Ovary (tissue), 9 donors: ENCODE measurements around the gene ABHD10. TPM values are rescaled to one million over a fixed set of nuclear protein-coding genes. Genes with fewer than 3 reads are reported as not detected.

Experiments
- DNase-seq, 5 donors: peaks; one replicate each; pipeline ENCODE4 v3.0.0-alpha.2; 2019 to 2020
- H3K27ac ChIP-seq, 2 donors: fragments of 200-600 bp; one replicate each; pipeline versions ENCODE4 v1.5.1 to v1.8.0; 2019 to 2022
- H3K27me3 ChIP-seq: fragments of 200-600 bp; one replicate; pipeline ENCODE4 v1.8.0; 2022
- H3K36me3 ChIP-seq: fragments of 200-600 bp; sonication (generic); one replicate; pipeline ENCODE4 v1.5.1; 2019
- H3K4me1 ChIP-seq: one replicate; pipeline ENCODE4 v1.8.1; 2013; ENCODE audit warnings: mild to moderate bottlenecking, moderate library complexity; ENCODE audit not compliant: insufficient read depth
- H3K4me3 ChIP-seq: fragments of 200-600 bp; sonication (generic); one replicate; pipeline ENCODE4 v1.5.1; 2017
- H3K9me3 ChIP-seq, 2 donors: fragments of 200-600 bp in 1 of 2; sonication (generic) in 1 of 2; one replicate each; pipeline versions ENCODE4 v1.5.1 to v1.8.1; 2013 to 2019; ENCODE audit warnings: mild to moderate bottlenecking in 1 of 2, moderate library complexity in 1 of 2
- CTCF ChIP-seq, 3 donors: fragments of 450-650 bp in 2 of 3; fragments of 200-600 bp in 1 of 3; IDR thresholded peaks; one replicate each; pipeline versions ENCODE4 v1.5.1 to v1.8.0; 2016 to 2022; ENCODE audit warnings: antibody characterized with exemption in 3 of 3, mild to moderate bottlenecking in 1 of 3
- EP300 ChIP-seq: sonication (generic); formaldehyde crosslinking; IDR thresholded peaks from one replicate; pipeline ENCODE4 v1.6.1; 2017; ENCODE audit warnings: antibody characterized with exemption
- POLR2A ChIP-seq: fragments of 450-650 bp; IDR thresholded peaks from one replicate; pipeline ENCODE4 v1.6.1; 2017; ENCODE audit warnings: antibody characterized with exemption, mild to moderate bottlenecking, moderate library complexity
- WGBS, 3 donors: extraction: QIAGEN DNeasy Blood & Tissue Kit in 1 of 3; methylation state at CpG; one replicate each; pipeline versions ENCODE4 v1.1.5 to v1.1.7; 2013 to 2017; 5-methylcytosine and 5-hydroxymethylcytosine counted together
- intact Hi-C, 4 donors: fragments of 100-400 bp; cut with DNase I; formaldehyde crosslinking; loops; one replicate each; pipeline versions ENCODE4 v1.11.0 to v1.15.1; 2022 to 2023
- polyA plus RNA-seq, 2 donors: library from polyadenylated mRNA; stranded (reverse); fragments of 200-250 nt in 1 of 2; fragments of 350-450 nt in 1 of 2; fragmentation: Illumina TruSeq in 1 of 2; extraction: RNeasy Lipid Tissue Mini Kit (QIAGEN cat#74804) in 1 of 2; gene quantifications; one replicate each; pipeline ENCODE4 v1.2.3, GENCODE V29; 2013 to 2014
- total RNA-seq, 7 donors: library from RNA; depleted of rRNA in 2 of 7; stranded (reverse); fragments of >200 nt in 2 of 7; fragmentation: NEBNext Ultra II Directional in 3 of 7; extraction: Animal tissue kit (Norgen Biotek cat#: 25700) in 3 of 7; gene quantifications; one replicate each; pipeline versions ENCODE4 v1.1.0 to v1.2.4, GENCODE V29; 2016 to 2023
- donor health status: DM: no; HTN: no; CAD: no; lungs with moderate emphysema.
- donor health status: DM: no; HTN: no; CAD: no.
- donor health status: Bipolar disorder and iron deficiency.
- donor health status: DM: yes; HTN: yes; CAD: no.
- donor health status: DM: no; HTN: no; CAD: no.
- donor health status: DM: yes; HTN: yes; CAD: no.

ABHD10 gene
- total and polyA plus RNA-seq, 9 donors, result 18.2 to 37.0 (median 27.9) TPM

- TF ChIP-seq POLR2A (no peak), CTCF (IDR thresholded peaks at IDR 0.05) (no peak), EP300 (no peak)
- H3K36me3 ChIP-seq, result no peaks in the 10 kb centered on the region
- no peaks in the 10 kb centered on the region for H3K27me3 ChIP-seq
- no peak overlapping the region for H3K27ac ChIP-seq
- intact Hi-C loops, result no loop called here
- H3K9me3 ChIP-seq, result no peaks in the 10 kb centered on the region
- DNase-seq, result no peak
- H3K4me1 ChIP-seq, result peaks cover 2% of the 10 kb centered on the region
- no peak overlapping the region for H3K4me3 ChIP-seq
- WGBS, 3 donors, result 64 to 67% (median 64%) methylated on average over 8 of the region's 8 CpGs
These were observed 23.5 kb downstream of the ABHD10 start for GRCh38 chr3:112002096-112002971.

GRCh38 chr3:112003321-112004080, 24.7 kb downstream of the ABHD10 start:
- H3K4me3 ChIP-seq, result no peak overlapping the region
- H3K36me3 ChIP-seq, result no peaks in the 10 kb centered on the region
- intact Hi-C loops, result no loop called here
- H3K9me3 ChIP-seq, result no peaks in the 10 kb centered on the region
- DNase-seq, result no peak
- no peaks in the 10 kb centered on the region for H3K27me3 ChIP-seq
- peaks cover 4% of the 10 kb centered on the region for H3K4me1 ChIP-seq
- WGBS, 3 donors, result 83 to 96% (median 84%) methylated on average over 4 of the region's 4 CpGs
- no peak for TF ChIP-seq CTCF (IDR thresholded peaks at IDR 0.05)
- no peak overlapping the region for H3K27ac ChIP-seq

GRCh38 chr3:112004187-112004586, 25.4 kb downstream of the ABHD10 start:
- Histone ChIP-seq H3K27me3 (no peaks in the 10 kb centered on the region), H3K27ac (no peak overlapping the region), H3K4me3 (no peak overlapping the region), H3K36me3 (no peaks in the 10 kb centered on the region), H3K4me1 (peaks cover 4% of the 10 kb centered on the region), H3K9me3 (no peaks in the 10 kb centered on the region)
- no peak for DNase-seq
- intact Hi-C loops, result no loop called here
- 83 to 88% (median 85%) methylated on average over 2 of the region's 2 CpGs for WGBS, 3 donors
- TF ChIP-seq EP300 (no peak), POLR2A (no peak), CTCF (IDR thresholded peaks at IDR 0.05) (no peak)

GRCh38 chr3:112004669-112005068, 25.8 kb downstream of the ABHD10 start:
- Histone ChIP-seq H3K27me3 (no peaks in the 10 kb centered on the region), H3K36me3 (no peaks in the 10 kb centered on the region), H3K4me1 (peaks cover 2% of the 10 kb centered on the region), H3K27ac (no peak overlapping the region), H3K4me3 (no peak overlapping the region), H3K9me3 (no peaks in the 10 kb centered on the region)
- TF ChIP-seq EP300 (no peak), POLR2A (no peak), CTCF (IDR thresholded peaks at IDR 0.05) (no peak)
- 71 to 89% (median 83%) methylated on average over 2 of the region's 2 CpGs for WGBS, 3 donors
- intact Hi-C loops, result no loop called here
- no peak for DNase-seq
